Loucy (cell line): Measurements from ENCODE around the gene ZNF629.

ENCODE experiments used
- CTCF ChIP-seq: fragments of 200-600 bp; sonication (generic); conservative IDR thresholded peaks from 2 replicates; pipeline ENCODE4 v1.5.1; 2014; ENCODE audit warnings: mild to moderate bottlenecking, antibody characterized with exemption, low read length
- EZH2phosphoT487 ChIP-seq: fragments of 200-600 bp; IDR thresholded peaks from 2 replicates; pipeline ENCODE4 v1.6.1; 2018; ENCODE audit warnings: antibody characterized with exemption, mild to moderate bottlenecking, moderate library complexity, borderline replicate concordance

- TF ChIP-seq CTCF (no peak), EZH2phosphoT487 (no peak)
These were observed 791 bp upstream of the ZNF629 start for GRCh38 chr16:30787613-30788378.
